ENCODE data around the gene ENO1. TPM values are rescaled to one million over a fixed set of nuclear protein-coding genes. Genes with fewer than 3 reads are reported as not detected.
"Not testable (repeated sequence)": the region's sequence is repeated elsewhere in the genome, so short reads cannot be mapped to it uniquely, and the experiment has no call there.

Gene ENO1
- total RNA-seq, 1 donor from 2014 or later = 1,269 TPM

- no peak for TF ChIP-seq CTCF (conservative IDR thresholded peaks at IDR 0.05)
- Mint-ChIP-seq H3K4me1 (peaks cover 22% of the 10 kb centered on the region), H3K27me3 (ENCODE audit: low read depth) (no peaks in the 10 kb centered on the region), H3K4me3 (no peak overlapping the region), H3K36me3 (ENCODE audit: low read depth) (no peaks in the 10 kb centered on the region), H3K27ac (ENCODE audit: unreplicated experiment) (no peak overlapping the region), H3K9me3 (no peaks in the 10 kb centered on the region)
- no peak for DNase-seq (ENCODE audit: low read depth, low spot score)
These were observed 52.5 kb downstream of the ENO1 start for GRCh38 chr1:8825985-8826481.

- no peaks in the 10 kb centered on the region for H3K27me3 Mint-ChIP-seq (ENCODE audit: low read depth)
- H3K9me3 Mint-ChIP-seq = no peaks in the 10 kb centered on the region
- DNase-seq (ENCODE audit: low read depth, low spot score) = no peak
- no peak overlapping the region for H3K27ac Mint-ChIP-seq (ENCODE audit: unreplicated experiment)
- H3K4me1 Mint-ChIP-seq = peaks cover 27% of the 10 kb centered on the region
- no peak overlapping the region for H3K4me3 Mint-ChIP-seq
- no peak for TF ChIP-seq CTCF (conservative IDR thresholded peaks at IDR 0.05)
- H3K36me3 Mint-ChIP-seq (ENCODE audit: low read depth) = no peaks in the 10 kb centered on the region
These were observed 55.2 kb downstream of the ENO1 start for GRCh38 chr1:8823295-8823664.

- peaks cover 31% of the 10 kb centered on the region for H3K4me1 Mint-ChIP-seq
- no peak for DNase-seq (ENCODE audit: low read depth, low spot score)
- no peaks in the 10 kb centered on the region for H3K27me3 Mint-ChIP-seq (ENCODE audit: low read depth)
- TF ChIP-seq CTCF (conservative IDR thresholded peaks at IDR 0.05) = no peak
- no peak overlapping the region for H3K4me3 Mint-ChIP-seq
- no peak overlapping the region for H3K27ac Mint-ChIP-seq (ENCODE audit: unreplicated experiment)
- no peaks in the 10 kb centered on the region for H3K36me3 Mint-ChIP-seq (ENCODE audit: low read depth)
- no peaks in the 10 kb centered on the region for H3K9me3 Mint-ChIP-seq
These were observed 55.9 kb downstream of the ENO1 start for GRCh38 chr1:8822373-8823294.

GRCh38 chr1:8821084-8821483, 57.4 kb downstream of the ENO1 start:
- Mint-ChIP-seq H3K27me3 (ENCODE audit: low read depth) (no peaks in the 10 kb centered on the region), H3K4me3 (peak overlapping the region; percentile 35), H3K27ac (ENCODE audit: unreplicated experiment) (no peak overlapping the region), H3K9me3 (no peaks in the 10 kb centered on the region), H3K36me3 (ENCODE audit: low read depth) (no peaks in the 10 kb centered on the region), H3K4me1 (peaks cover 38% of the 10 kb centered on the region)
- TF ChIP-seq CTCF (conservative IDR thresholded peaks at IDR 0.05) = no peak
- DNase-seq (ENCODE audit: low read depth, low spot score) = no peak

GRCh38 chr1:8818789-8819188, 59.7 kb downstream of the ENO1 start:
- peaks cover 56% of the 10 kb centered on the region for H3K4me1 Mint-ChIP-seq
- not testable (repeated sequence) for H3K27me3 Mint-ChIP-seq (ENCODE audit: low read depth); DNase-seq (ENCODE audit: low read depth, low spot score); H3K9me3 Mint-ChIP-seq; H3K36me3 Mint-ChIP-seq (ENCODE audit: low read depth)
- H3K27ac Mint-ChIP-seq (ENCODE audit: unreplicated experiment) = peak overlapping the region; percentile 98
- H3K4me3 Mint-ChIP-seq = peak overlapping the region; percentile 91

- peak overlapping the region; percentile 91 for H3K4me3 Mint-ChIP-seq
- H3K27ac Mint-ChIP-seq (ENCODE audit: unreplicated experiment) = peak overlapping the region; percentile 98
- no peaks in the 10 kb centered on the region for H3K36me3 Mint-ChIP-seq (ENCODE audit: low read depth)
- no peaks in the 10 kb centered on the region for H3K27me3 Mint-ChIP-seq (ENCODE audit: low read depth)
- TF ChIP-seq CTCF (conservative IDR thresholded peaks at IDR 0.05) = no peak
- H3K9me3 Mint-ChIP-seq = no peaks in the 10 kb centered on the region
- no peak for DNase-seq (ENCODE audit: low read depth, low spot score)
- H3K4me1 Mint-ChIP-seq = peaks cover 55% of the 10 kb centered on the region
These were observed 60.1 kb downstream of the ENO1 start for GRCh38 chr1:8818325-8818775.

Data from neural crest cell (in vitro differentiated cells).